Measurements from ENCODE around the gene ZIK1. TPM values are rescaled to one million over a fixed set of nuclear protein-coding genes. Genes with fewer than 3 reads are reported as not detected.

Gene ZIK1
- total and polyA plus RNA-seq, 2 of the 4 experiments (the other 2 are of a cell fraction) = 4.1 to 11.8 TPM

GRCh38 chr19:57641715-57642234 is 57.8 kb downstream of the ZIK1 start:
- Histone ChIP-seq H3K9me1 (ENCODE audit: insufficient read depth, low read length) (no peaks in the 10 kb centered on the region), H4K5ac (ENCODE audit: low read depth, low read length) (no peak overlapping the region), H3K79me1 (ENCODE audit: low read depth in 1 of 2, low read length in 2 of 2) (peaks cover 0 to 3% of the 10 kb centered on the region in 2 experiments; a peak in 3 of 4 replicates), H3K23ac (ENCODE audit: low read depth, low read length) (no peak overlapping the region), H4K20me1 (ENCODE audit: insufficient read depth, low read length) (no peaks in the 10 kb centered on the region), H3K14ac (replicated peaks; ENCODE audit: low read depth, low read length) (no peak overlapping the region), H2BK20ac (ENCODE audit: low read depth, low read length) (no peak overlapping the region), H3K4ac (ENCODE audit: low read depth, low read length) (no peak overlapping the region), H3K9ac (ENCODE audit: low read depth, low read length) (no peak overlapping the region), H2AK9ac (replicated peaks; ENCODE audit: low read depth, low read length, poor library complexity) (no peak overlapping the region), H3K4me2 (ENCODE audit: low read depth, low read length) (no peak overlapping the region), H3K9me3 (ENCODE audit: control insufficient read depth, insufficient read depth, low read length) (peaks cover 45% of the 10 kb centered on the region), H2BK120ac (ENCODE audit: low read depth, low read length) (no peak overlapping the region), H4K8ac (ENCODE audit: low read depth in 2 of 2, low read length in 2 of 2) (no peak overlapping the region), H3K4me3 (ENCODE audit: insufficient read depth, low read depth, low read length) (no peak overlapping the region), H3K56ac (ENCODE audit: extremely low read depth, insufficient read depth, low read length) (no peak overlapping the region), H3K18ac (ENCODE audit: low read depth, low read length) (no peak overlapping the region), H4K91ac (ENCODE audit: insufficient read depth, low read depth, low read length) (no peak overlapping the region), H3K27ac (ENCODE audit: insufficient read depth, low read length) (no peak overlapping the region), H3K4me1 (ENCODE audit: control insufficient read depth, insufficient read depth, low read length) (no peaks in the 10 kb centered on the region), H2BK15ac (ENCODE audit: low read depth, low read length) (no peak overlapping the region), H2BK5ac (ENCODE audit: low read depth, low read length, poor library complexity, severe bottlenecking) (no peak overlapping the region), H3K27me3 (ENCODE audit: control insufficient read depth, insufficient read depth, low read length) (no peaks in the 10 kb centered on the region), H2AK5ac (ENCODE audit: low read depth, low read length) (no peak overlapping the region), H3K36me3 (ENCODE audit: control insufficient read depth, insufficient read depth, low read length) (peaks cover 35% of the 10 kb centered on the region), H2AFZ (replicated peaks; ENCODE audit: low read length, poor library complexity) (no peak overlapping the region)
- in situ Hi-C loops (cut with MboI; ENCODE audit: low sequenced_read_pairs) = no loop called here
- POLR2A ChIA-PET (ENCODE audit: unreplicated experiment) = no interaction called here
- no TSS peak for BruUV-seq (replicated peaks)
- TF ChIP-seq MAZ (IDR thresholded peaks at IDR 0.05; ENCODE audit: borderline replicate concordance, low read depth, low read length) = no peak
- TF ChIP-seq POLR2A (IDR thresholded peaks at IDR 0.05; ENCODE audit: low read depth, low read length) = no peak
- TF ChIP-seq RAD21 (IDR thresholded peaks at IDR 0.05; ENCODE audit: low read length) = no peak
- TF ChIP-seq SMC3 (IDR thresholded peaks at IDR 0.05; ENCODE audit: low read depth, low read length) = no peak
- TF ChIP-seq BHLHE40 (IDR thresholded peaks at IDR 0.05; ENCODE audit: low read depth, low read length) = no peak
- no peak for TF ChIP-seq MAFK (IDR thresholded peaks at IDR 0.05; ENCODE audit: low read depth, low read length)
- TF ChIP-seq, protein P1, sequence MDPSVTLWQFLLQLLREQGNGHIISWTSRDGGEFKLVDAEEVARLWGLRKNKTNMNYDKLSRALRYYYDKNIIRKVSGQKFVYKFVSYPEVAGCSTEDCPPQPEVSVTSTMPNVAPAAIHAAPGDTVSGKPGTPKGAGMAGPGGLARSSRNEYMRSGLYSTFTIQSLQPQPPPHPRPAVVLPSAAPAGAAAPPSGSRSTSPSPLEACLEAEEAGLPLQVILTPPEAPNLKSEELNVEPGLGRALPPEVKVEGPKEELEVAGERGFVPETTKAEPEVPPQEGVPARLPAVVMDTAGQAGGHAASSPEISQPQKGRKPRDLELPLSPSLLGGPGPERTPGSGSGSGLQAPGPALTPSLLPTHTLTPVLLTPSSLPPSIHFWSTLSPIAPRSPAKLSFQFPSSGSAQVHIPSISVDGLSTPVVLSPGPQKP (IDR thresholded peaks at IDR 0.05; ENCODE audit: borderline replicate concordance, low read depth, low read length) = no peak
- TF ChIP-seq NFE2L2 (IDR thresholded peaks at IDR 0.05; ENCODE audit: low read depth, low read length) = no peak
- no peak for TF ChIP-seq CTCF (conservative IDR thresholded peaks at IDR 0.05; ENCODE audit: low read depth, low read length)
- TF ChIP-seq CEBPB (IDR thresholded peaks at IDR 0.05; ENCODE audit: low read depth, low read length) = no peak
- no peak for TF ChIP-seq MXI1 (IDR thresholded peaks at IDR 0.05; ENCODE audit: borderline replicate concordance, low read depth, low read length)
- TF ChIP-seq RFX5 (IDR thresholded peaks at IDR 0.05; ENCODE audit: low read depth, low read length) = no peak
- TF ChIP-seq CHD1 (IDR thresholded peaks at IDR 0.05; ENCODE audit: low read depth, low read length) = no peak
- no peak for TF ChIP-seq FOS (IDR thresholded peaks at IDR 0.05; ENCODE audit: low read depth, low read length)
- TF ChIP-seq RCOR1 (IDR thresholded peaks at IDR 0.05; ENCODE audit: insufficient replicate concordance, low read length) = no peak
- no peak for TF ChIP-seq USF2 (IDR thresholded peaks at IDR 0.05; ENCODE audit: low read depth, low read length)
- intact Hi-C loops (cut with micrococcal nuclease) = no loop called here
- CTCF ChIA-PET = no interaction called here
- no peak for DNase-seq
- WGBS, 2 experiments (ENCODE audit: extremely low coverage in 2 of 2, insufficient read length in 1 of 2) = no CpG with 5 or more reads among the region's 4 CpGs
- ATAC-seq (ENCODE audit: low read depth) = no peak
- dilution Hi-C loops (cut with HindIII; ENCODE audit: low sequenced_read_pairs, unreplicated experiment) = no loop called here

Data from IMR-90 (cell line).